Uterus (tissue), 2 donors: ENCODE measurements around the gene RIPK1.

ENCODE experiments used
- POLR2A ChIP-seq, 2 donors: fragments of 450-650 bp; IDR thresholded peaks; one replicate each; pipeline ENCODE4 v1.6.1; 2016; ENCODE audit warnings: antibody characterized with exemption in 2 of 2, mild to moderate bottlenecking in 1 of 2, moderate library complexity in 1 of 2
- TF ChIP-seq, protein P1 (sequence below), 4 experiments: fragments of 200-600 bp in 2 of 4; fragments of 450-650 bp in 2 of 4; sonication (generic) in 2 of 4; IDR thresholded peaks; one replicate each; pipeline ENCODE4 v1.5.1; 2016 to 2019; ENCODE audit warnings: antibody characterized with exemption in 4 of 4, mild to moderate bottlenecking in 2 of 4, moderate library complexity in 1 of 4

DNA sequence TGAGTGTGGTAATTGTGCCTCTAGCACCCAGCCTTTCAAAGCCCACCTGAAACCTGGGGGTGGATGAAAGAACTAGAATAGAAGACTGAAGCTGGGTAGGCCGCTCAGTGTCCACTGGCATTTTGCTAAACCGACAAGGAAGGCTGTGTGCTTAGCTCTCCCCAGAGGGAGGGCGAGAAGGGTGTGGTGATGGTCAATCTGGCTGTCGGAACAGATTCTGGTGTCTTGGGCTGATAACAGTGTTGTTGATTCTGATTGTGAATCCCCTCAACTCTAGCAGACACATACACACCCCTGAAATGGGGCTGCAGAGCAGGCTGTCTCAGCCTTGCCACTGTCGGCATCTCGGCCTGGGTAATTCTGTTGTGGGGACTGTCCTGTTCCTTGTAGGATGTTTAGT lies 46.1 kb downstream of the RIPK1 start:
- TF ChIP-seq, protein P1, sequence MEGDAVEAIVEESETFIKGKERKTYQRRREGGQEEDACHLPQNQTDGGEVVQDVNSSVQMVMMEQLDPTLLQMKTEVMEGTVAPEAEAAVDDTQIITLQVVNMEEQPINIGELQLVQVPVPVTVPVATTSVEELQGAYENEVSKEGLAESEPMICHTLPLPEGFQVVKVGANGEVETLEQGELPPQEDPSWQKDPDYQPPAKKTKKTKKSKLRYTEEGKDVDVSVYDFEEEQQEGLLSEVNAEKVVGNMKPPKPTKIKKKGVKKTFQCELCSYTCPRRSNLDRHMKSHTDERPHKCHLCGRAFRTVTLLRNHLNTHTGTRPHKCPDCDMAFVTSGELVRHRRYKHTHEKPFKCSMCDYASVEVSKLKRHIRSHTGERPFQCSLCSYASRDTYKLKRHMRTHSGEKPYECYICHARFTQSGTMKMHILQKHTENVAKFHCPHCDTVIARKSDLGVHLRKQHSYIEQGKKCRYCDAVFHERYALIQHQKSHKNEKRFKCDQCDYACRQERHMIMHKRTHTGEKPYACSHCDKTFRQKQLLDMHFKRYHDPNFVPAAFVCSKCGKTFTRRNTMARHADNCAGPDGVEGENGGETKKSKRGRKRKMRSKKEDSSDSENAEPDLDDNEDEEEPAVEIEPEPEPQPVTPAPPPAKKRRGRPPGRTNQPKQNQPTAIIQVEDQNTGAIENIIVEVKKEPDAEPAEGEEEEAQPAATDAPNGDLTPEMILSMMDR (IDR thresholded peaks at IDR 0.05): no peak
- no peak for TF ChIP-seq POLR2A (IDR thresholded peaks at IDR 0.05)
